HG03439 (cell line): ENCODE measurements around the gene AKAP6.
"Not testable (repeated sequence)": the region's sequence is repeated elsewhere in the genome, so short reads cannot be mapped to it uniquely, and the experiment has no call there.

Experiments
- ATAC-seq: cut with Tn5 transposase; IDR thresholded peaks from one replicate; pipeline ENCODE4 v1.9.1; 2021; ENCODE audit warnings: mild to moderate bottlenecking, moderate library complexity; ENCODE audit not compliant: unreplicated experiment

The AKAP6 gene

GRCh38 chr14:32571995-32572866 lies 243.1 kb downstream of the AKAP6 start:
- ATAC-seq: no peak

GRCh38 chr14:32572867-32573150 lies 243.7 kb downstream of the AKAP6 start:
- no peak for ATAC-seq

- no peak for ATAC-seq
Measured at GRCh38 chr14:32574269-32574668, 245.2 kb downstream of the AKAP6 start.

GRCh38 chr14:32576088-32576795 lies 247.1 kb downstream of the AKAP6 start:
- ATAC-seq: peak; percentile 58

- no peak for ATAC-seq
Measured at GRCh38 chr14:32576977-32577376, 247.9 kb downstream of the AKAP6 start.

- ATAC-seq: peak; percentile 76
Measured at GRCh38 chr14:32578181-32578580, 249.1 kb downstream of the AKAP6 start.

GRCh38 chr14:32583427-32583826 lies 254.3 kb downstream of the AKAP6 start:
- not testable (repeated sequence) for ATAC-seq

- ATAC-seq: no peak
Measured at GRCh38 chr14:32584079-32584478, 255.0 kb downstream of the AKAP6 start.

GRCh38 chr14:32587461-32587860 lies 258.4 kb downstream of the AKAP6 start:
- no peak for ATAC-seq

GRCh38 chr14:32588448-32589320 lies 259.6 kb downstream of the AKAP6 start:
- no peak for ATAC-seq

GRCh38 chr14:32590157-32590556 lies 261.1 kb downstream of the AKAP6 start:
- ATAC-seq: no peak

- no peak for ATAC-seq
Measured at GRCh38 chr14:32593290-32593942, 264.3 kb downstream of the AKAP6 start.

GRCh38 chr14:32594766-32595165 lies 265.7 kb downstream of the AKAP6 start:
- no peak for ATAC-seq

GRCh38 chr14:32595497-32595896 lies 266.4 kb downstream of the AKAP6 start:
- ATAC-seq: no peak

- no peak for ATAC-seq
Measured at GRCh38 chr14:32596390-32596789, 267.3 kb downstream of the AKAP6 start.

- no peak for ATAC-seq
Measured at GRCh38 chr14:32597771-32598170, 268.7 kb downstream of the AKAP6 start.

- ATAC-seq: no peak
Measured at GRCh38 chr14:32601069-32601468, 272.0 kb downstream of the AKAP6 start.

GRCh38 chr14:32601906-32602305 lies 272.8 kb downstream of the AKAP6 start:
- no peak for ATAC-seq

- no peak for ATAC-seq
Measured at GRCh38 chr14:32602699-32603098, 273.6 kb downstream of the AKAP6 start.

- ATAC-seq: peak; percentile 49
Measured at GRCh38 chr14:32603992-32604565, 275.0 kb downstream of the AKAP6 start.

GRCh38 chr14:32606301-32606700 lies 277.2 kb downstream of the AKAP6 start:
- no peak for ATAC-seq
